Body of pancreas (tissue), 4 donors: ENCODE results near the gene CDK4. TPM values are rescaled to one million over a fixed set of nuclear protein-coding genes. Genes with fewer than 3 reads are reported as not detected.

Source experiments
- ATAC-seq: fragments of 150-250 bp; one replicate; pipeline ENCODE4 v1.9.1; 2016
- DNase-seq, 4 donors: peaks; one replicate each; pipeline ENCODE4 v3.0.0-alpha.2; 2019
- H3K27ac ChIP-seq, 4 donors: fragments of 200-600 bp; sonication (generic); 1 replicate in 3 of 4; 2 replicates in 1 of 4; pipeline versions ENCODE4 v1.5.1 to v1.6.1; 2016 to 2019; ENCODE audit warnings: mild to moderate bottlenecking in 1 of 4, mixed read lengths in 1 of 4, moderate library complexity in 1 of 4
- H3K27me3 ChIP-seq, 2 donors: fragments of 200-600 bp; sonication (generic); one replicate each; pipeline ENCODE4 v1.6.0; 2016; ENCODE audit warnings: mild to moderate bottlenecking in 1 of 2
- H3K36me3 ChIP-seq, 2 donors: fragments of 200-600 bp; sonication (generic); replicated peaks in 1 of 2; 2 replicates each; pipeline ENCODE4 v1.5.1; 2016; ENCODE audit warnings: low read depth in 2 of 2; ENCODE audit not compliant: insufficient read depth in 1 of 2
- H3K4me1 ChIP-seq: fragments of 200-600 bp; sonication (generic); one replicate; pipeline ENCODE4 v1.6.0; 2016
- H3K4me3 ChIP-seq, 2 donors: fragments of 200-600 bp; sonication (generic); 1 replicate in 1 of 2; 2 replicates in 1 of 2; pipeline ENCODE4 v1.5.1; 2016 to 2019
- H3K9me3 ChIP-seq, 3 donors: fragments of 200-600 bp; sonication (generic); 1 replicate in 2 of 3; 2 replicates in 1 of 3; pipeline ENCODE4 v1.5.1; 2016
- POLR2A ChIP-seq, 3 donors: fragments of 450-650 bp; IDR thresholded peaks; one replicate each; pipeline ENCODE4 v1.6.1; 2016; ENCODE audit warnings: antibody characterized with exemption in 3 of 3, mild to moderate bottlenecking in 2 of 3
- WGBS, 2 donors: methylation state at CpG; one replicate each; pipeline ENCODE4 v1.1.5; 2017; 5-methylcytosine and 5-hydroxymethylcytosine counted together
- intact Hi-C: fragments of 100-400 bp; cut with DNase I; formaldehyde crosslinking; loops from one replicate; pipeline ENCODE4 v1.15.1; 2023
- total RNA-seq, 2 donors: library from RNA; depleted of rRNA; stranded (reverse); fragments of >200 nt; gene quantifications; one replicate each; pipeline ENCODE4 v1.1.0, GENCODE V29; 2016
- TF ChIP-seq, protein P1 (sequence below), 7 experiments: fragments of 450-650 bp in 4 of 7; fragments of 200-600 bp in 3 of 7; sonication (generic) in 3 of 7; IDR thresholded peaks; one replicate each; pipeline ENCODE4 v1.5.1; 2016 to 2019; ENCODE audit warnings: antibody characterized with exemption in 7 of 7

CDK4 gene
- total RNA-seq, 2 donors from 2014 or later: 27.0 to 81.2 TPM

DNA sequence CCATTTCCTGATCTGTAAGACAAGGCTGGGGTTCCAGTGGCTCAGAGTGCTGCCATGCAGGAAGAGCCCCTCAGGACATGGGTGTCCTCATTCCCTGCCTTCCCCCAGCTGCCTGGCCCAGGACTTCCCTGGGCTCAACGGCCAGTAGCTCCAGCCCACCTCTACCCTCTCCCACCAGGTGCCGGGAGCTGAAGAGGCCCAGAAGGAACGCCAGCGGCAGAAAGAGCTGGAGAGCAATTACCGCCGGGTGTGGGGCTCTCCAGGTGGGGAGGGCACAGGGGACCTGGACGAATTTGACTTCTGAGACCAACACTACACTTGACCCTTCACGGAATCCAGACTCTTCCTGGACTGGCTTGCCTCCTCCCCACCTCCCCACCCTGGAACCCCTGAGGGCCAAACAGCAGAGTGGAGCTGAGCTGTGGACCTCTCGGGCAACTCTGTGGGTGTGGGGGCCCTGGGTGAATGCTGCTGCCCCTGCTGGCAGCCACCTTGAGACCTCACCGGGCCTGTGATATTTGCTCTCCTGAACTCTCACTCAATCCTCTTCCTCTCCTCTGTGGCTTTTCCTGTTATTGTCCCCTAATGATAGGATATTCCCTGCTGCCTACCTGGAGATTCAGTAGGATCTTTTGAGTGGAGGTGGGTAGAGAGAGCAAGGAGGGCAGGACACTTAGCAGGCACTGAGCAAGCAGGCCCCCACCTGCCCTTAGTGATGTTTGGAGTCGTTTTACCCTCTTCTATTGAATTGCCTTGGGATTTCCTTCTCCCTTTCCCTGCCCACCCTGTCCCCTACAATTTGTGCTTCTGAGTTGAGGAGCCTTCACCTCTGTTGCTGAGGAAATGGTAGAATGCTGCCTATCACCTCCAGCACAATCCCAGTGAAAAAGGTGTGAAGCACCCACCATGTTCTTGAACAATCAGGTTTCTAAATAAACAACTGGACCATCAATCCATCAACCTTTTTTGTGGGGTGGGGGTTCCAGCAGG lies 31.2 kb downstream of the CDK4 start:
- 81 to 88% methylated on average over 6 of the region's 11 CpGs for WGBS, 2 donors
- peaks cover 3% of the 10 kb centered on the region for H3K4me1 ChIP-seq
- no peaks in the 10 kb centered on the region for H3K27me3 ChIP-seq
- no peak for ATAC-seq
- H3K27ac ChIP-seq: no peak overlapping the region
- TF ChIP-seq, protein P1, sequence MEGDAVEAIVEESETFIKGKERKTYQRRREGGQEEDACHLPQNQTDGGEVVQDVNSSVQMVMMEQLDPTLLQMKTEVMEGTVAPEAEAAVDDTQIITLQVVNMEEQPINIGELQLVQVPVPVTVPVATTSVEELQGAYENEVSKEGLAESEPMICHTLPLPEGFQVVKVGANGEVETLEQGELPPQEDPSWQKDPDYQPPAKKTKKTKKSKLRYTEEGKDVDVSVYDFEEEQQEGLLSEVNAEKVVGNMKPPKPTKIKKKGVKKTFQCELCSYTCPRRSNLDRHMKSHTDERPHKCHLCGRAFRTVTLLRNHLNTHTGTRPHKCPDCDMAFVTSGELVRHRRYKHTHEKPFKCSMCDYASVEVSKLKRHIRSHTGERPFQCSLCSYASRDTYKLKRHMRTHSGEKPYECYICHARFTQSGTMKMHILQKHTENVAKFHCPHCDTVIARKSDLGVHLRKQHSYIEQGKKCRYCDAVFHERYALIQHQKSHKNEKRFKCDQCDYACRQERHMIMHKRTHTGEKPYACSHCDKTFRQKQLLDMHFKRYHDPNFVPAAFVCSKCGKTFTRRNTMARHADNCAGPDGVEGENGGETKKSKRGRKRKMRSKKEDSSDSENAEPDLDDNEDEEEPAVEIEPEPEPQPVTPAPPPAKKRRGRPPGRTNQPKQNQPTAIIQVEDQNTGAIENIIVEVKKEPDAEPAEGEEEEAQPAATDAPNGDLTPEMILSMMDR (IDR thresholded peaks at IDR 0.05): no peak
- TF ChIP-seq POLR2A (IDR thresholded peaks at IDR 0.05): no peak
- DNase-seq: no peak
- H3K4me3 ChIP-seq: no peak overlapping the region
- H3K9me3 ChIP-seq: no peaks in the 10 kb centered on the region
- H3K36me3 ChIP-seq: peaks cover 6 to 34% of the 10 kb centered on the region in 2 donors
- intact Hi-C loops: no loop called here

DNA sequence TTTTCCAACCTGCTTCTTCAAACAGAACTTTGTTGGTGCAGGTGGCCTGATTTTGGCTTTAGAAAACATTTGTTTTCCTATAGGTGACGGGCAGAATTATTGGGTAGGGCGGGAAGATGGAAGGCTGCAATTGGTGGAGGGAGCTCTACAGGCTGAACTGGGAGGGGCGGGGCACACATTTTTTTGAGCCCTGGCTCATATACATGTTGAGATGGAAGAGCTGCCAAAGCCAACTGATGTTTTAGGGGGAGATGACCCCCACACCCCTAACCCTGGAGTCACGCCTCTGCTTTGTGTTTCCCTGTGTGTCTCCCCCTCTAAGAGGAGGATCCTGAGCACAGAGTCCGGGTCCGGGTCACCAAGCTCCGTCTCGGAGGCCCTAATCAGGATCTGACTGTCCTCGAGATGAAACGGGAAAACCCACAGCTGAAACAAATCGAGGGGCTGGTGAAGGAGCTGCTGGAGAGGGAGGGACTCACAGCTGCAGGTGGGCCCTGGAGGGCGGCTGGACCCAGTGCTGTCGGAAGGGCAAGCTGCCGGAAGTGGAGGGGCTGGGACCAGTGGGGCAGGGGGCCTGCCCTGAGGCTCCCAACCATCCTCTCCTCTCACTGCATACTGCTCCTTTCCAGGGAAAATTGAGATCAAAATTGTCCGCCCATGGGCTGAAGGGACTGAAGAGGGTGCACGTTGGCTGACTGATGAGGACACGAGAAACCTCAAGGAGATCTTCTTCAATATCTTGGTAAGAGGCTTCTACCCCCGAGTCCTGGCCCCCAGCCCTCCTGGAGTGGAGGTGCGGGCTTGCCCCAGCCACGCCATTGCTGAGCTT lies 32.1 kb downstream of the CDK4 start:
- Histone ChIP-seq H3K27ac (no peak overlapping the region), H3K27me3 (no peaks in the 10 kb centered on the region), H3K4me1 (no peaks in the 10 kb centered on the region), H3K9me3 (no peaks in the 10 kb centered on the region), H3K36me3 (peaks cover 6 to 39% of the 10 kb centered on the region in 2 donors), H3K4me3 (no peak overlapping the region)
- ATAC-seq (no peak), DNase-seq (no peak)
- WGBS, 2 donors: 84 to 90% methylated on average over 18 to 20 of the region's 20 CpGs
- no peak for TF ChIP-seq POLR2A (IDR thresholded peaks at IDR 0.05)
- TF ChIP-seq, protein P1 (IDR thresholded peaks at IDR 0.05): no peak
- intact Hi-C loops: loop anchor here (10.0 kb wide), 1 partner anchor 1735 kb away; no protein-coding TSS in a partner anchor

DNA sequence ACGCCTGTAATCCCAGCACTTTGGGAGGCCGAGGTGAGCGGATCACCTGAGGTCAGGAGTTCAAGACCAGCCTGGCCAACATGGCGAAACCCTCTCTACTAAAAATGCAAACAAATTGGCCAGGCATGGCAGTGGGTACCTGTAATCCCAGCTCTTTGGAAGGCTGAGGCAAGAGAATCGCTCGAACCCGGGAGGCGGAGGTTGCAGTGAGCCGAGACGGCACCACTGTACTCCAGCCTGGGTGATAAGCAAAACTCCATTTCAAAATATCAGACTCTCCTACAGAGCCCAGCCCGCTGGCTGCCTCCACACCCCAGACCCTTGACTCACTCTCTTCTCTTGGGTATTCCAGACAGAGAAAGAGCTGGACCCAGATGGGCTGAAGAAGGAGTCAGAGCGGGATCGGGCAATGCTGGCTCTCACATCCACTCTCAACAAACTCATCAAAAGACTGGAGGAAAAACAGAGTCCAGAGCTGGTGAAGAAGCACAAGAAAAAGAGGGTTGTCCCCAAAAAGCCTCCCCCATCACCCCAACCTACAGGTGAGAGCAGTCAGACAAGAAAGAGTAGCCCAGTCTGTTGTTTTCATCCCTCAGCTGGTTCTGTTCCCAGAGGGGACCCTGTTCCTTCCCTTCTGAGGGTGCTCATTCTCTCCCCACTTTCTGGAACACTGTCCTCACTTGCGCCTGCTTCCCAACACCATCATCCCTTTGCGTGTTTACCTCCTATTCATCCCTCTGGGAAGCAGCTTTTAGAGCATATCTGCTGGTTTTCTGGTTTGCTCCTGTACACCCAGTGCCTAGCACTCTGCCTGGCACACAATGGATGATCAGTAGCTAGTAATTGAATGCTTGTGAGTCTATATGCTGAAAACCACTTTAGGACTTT lies 33.2 kb downstream of the CDK4 start:
- 97 to 98% methylated on average over 15 of the region's 15 CpGs for WGBS, 2 donors
- Histone ChIP-seq H3K36me3 (peaks cover 6 to 39% of the 10 kb centered on the region in 2 donors), H3K4me3 (no peak overlapping the region), H3K27me3 (no peaks in the 10 kb centered on the region), H3K9me3 (no peaks in the 10 kb centered on the region), H3K27ac (no peak overlapping the region), H3K4me1 (no peaks in the 10 kb centered on the region)
- TF ChIP-seq, protein P1 (IDR thresholded peaks at IDR 0.05): no peak
- no peak for TF ChIP-seq POLR2A (IDR thresholded peaks at IDR 0.05)
- intact Hi-C loops: loop anchor here (10.0 kb wide), 1 partner anchor 1734 kb away; no protein-coding TSS in a partner anchor
- DNase-seq (no peak), ATAC-seq (no peak)

DNA sequence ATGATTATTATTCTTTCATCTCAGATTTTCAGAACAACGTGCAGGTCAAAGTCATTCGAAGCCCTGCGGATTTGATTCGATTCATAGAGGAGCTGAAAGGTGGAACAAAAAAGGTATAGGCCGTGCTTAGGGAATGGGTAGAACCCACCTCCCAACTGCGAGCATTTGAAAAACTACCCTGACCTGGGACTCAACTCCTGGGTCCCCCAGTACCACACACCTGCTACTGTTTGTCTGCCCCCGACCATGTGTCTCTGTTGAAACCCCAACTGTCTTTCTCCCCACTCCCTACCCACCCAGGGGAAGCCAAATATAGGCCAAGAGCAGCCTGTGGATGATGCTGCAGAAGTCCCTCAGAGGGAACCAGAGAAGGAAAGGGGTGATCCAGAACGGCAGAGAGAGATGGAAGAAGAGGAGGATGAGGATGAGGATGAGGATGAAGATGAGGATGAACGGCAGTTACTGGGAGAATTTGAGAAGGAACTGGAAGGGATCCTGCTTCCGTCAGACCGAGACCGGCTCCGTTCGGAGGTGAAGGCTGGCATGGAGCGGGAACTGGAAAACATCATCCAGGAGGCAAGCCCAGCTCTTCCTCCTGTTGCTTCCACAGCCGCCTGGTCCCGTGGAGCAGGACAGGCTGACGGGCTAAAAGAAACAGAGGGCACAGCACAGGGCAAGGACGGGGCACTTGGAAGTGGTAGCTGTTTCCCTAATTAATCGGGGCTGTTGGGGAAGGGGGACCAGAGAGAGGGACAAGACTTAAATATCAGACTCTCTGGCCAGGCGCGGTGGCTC lies 34.1 kb downstream of the CDK4 start:
- Histone ChIP-seq H3K36me3 (peaks cover 6 to 39% of the 10 kb centered on the region in 2 donors), H3K27ac (no peak overlapping the region), H3K9me3 (no peaks in the 10 kb centered on the region), H3K4me3 (no peak overlapping the region), H3K4me1 (no peaks in the 10 kb centered on the region), H3K27me3 (no peaks in the 10 kb centered on the region)
- ATAC-seq: no peak
- intact Hi-C loops: loop anchor here (10.0 kb wide), 1 partner anchor 1733 kb away; no protein-coding TSS in a partner anchor
- no peak for DNase-seq
- TF ChIP-seq, protein P1 (IDR thresholded peaks at IDR 0.05): no peak
- no peak for TF ChIP-seq POLR2A (IDR thresholded peaks at IDR 0.05)
- WGBS, 2 donors: 93 to 97% methylated on average over 22 of the region's 22 CpGs
